Karpas-422 (cell line): ENCODE results near the gene TUBB. TPM values are rescaled to one million over a fixed set of nuclear protein-coding genes. Genes with fewer than 3 reads are reported as not detected.
A peak's percentile ranks its signal among the peaks of the same experiment; 100 is the strongest.

ENCODE experiments used
- DNase-seq: peaks from one replicate; pipeline ENCODE4 v3.0.0-alpha.2; 2015
- H2AFZ ChIP-seq: fragments of 200-600 bp; sonication (generic); 2 replicates; pipeline ENCODE4 v1.6.1; 2014; ENCODE audit warnings: antibody characterized with exemption, low read length, mixed read lengths
- H3K27ac ChIP-seq: fragments of 200-600 bp; sonication (generic); 2 replicates; pipeline ENCODE4 v1.5.1; 2014; ENCODE audit warnings: mild to moderate bottlenecking, low read length, moderate library complexity
- H3K27me3 ChIP-seq: fragments of 200-600 bp; sonication (generic); 2 replicates; pipeline ENCODE4 v1.6.1; 2014; ENCODE audit warnings: low read length, mixed read lengths
- H3K36me3 ChIP-seq: fragments of 200-600 bp; sonication (generic); 2 replicates; pipeline ENCODE4 v1.6.1; 2014; ENCODE audit warnings: low read length, mixed read lengths; ENCODE audit not compliant: insufficient read depth
- H3K4me1 ChIP-seq: fragments of 200-600 bp; sonication (generic); 2 replicates; pipeline ENCODE4 v1.6.1; 2014; ENCODE audit warnings: mild to moderate bottlenecking, low read length, mixed read lengths
- H3K4me2 ChIP-seq: fragments of 200-600 bp; sonication (generic); 2 replicates; pipeline ENCODE4 v1.6.1; 2014; ENCODE audit warnings: low read length, low read depth, mild to moderate bottlenecking; ENCODE audit not compliant: poor library complexity, severe bottlenecking
- H3K4me3 ChIP-seq: fragments of 200-600 bp; sonication (generic); 2 replicates; pipeline ENCODE4 v1.5.1; 2014; ENCODE audit warnings: mild to moderate bottlenecking, antibody characterized with exemption, low read length, mixed read lengths
- H3K79me2 ChIP-seq: fragments of 200-600 bp; sonication (generic); 2 replicates; pipeline ENCODE4 v1.6.1; 2014; ENCODE audit warnings: mild to moderate bottlenecking, low read length, mixed read lengths
- H3K9ac ChIP-seq: fragments of 200-600 bp; sonication (generic); 2 replicates; pipeline ENCODE4 v1.6.0; 2014; ENCODE audit warnings: low read length
- H3K9me2 ChIP-seq: fragments of 200-600 bp; sonication (generic), shearing (Covaris generic); replicated peaks from 2 replicates; pipeline ENCODE4 v1.6.0; 2014; ENCODE audit warnings: mild to moderate bottlenecking, low read length, moderate library complexity; ENCODE audit not compliant: insufficient read depth
- H3K9me3 ChIP-seq: fragments of 300-700, 200-600 bp; sonication (generic); 2 replicates; pipeline ENCODE4 v1.6.1; 2014; ENCODE audit warnings: low read length, mixed read lengths
- H4K20me1 ChIP-seq: fragments of 200-600 bp; sonication (generic); 2 replicates; pipeline ENCODE4 v1.6.1; 2014; ENCODE audit warnings: mild to moderate bottlenecking, antibody characterized with exemption, low read length, low read depth; ENCODE audit not compliant: insufficient read depth
- total RNA-seq: library from RNA; depleted of rRNA; stranded (reverse); fragments of >200 nt; shearing (Covaris generic); gene quantifications from 2 replicates; pipeline ENCODE4 v1.2.3, GENCODE V29; 2014; ENCODE audit warnings: low replicate concordance

The TUBB gene
- total RNA-seq, 1 experiment from 2014 or later: 427 TPM

DNA sequence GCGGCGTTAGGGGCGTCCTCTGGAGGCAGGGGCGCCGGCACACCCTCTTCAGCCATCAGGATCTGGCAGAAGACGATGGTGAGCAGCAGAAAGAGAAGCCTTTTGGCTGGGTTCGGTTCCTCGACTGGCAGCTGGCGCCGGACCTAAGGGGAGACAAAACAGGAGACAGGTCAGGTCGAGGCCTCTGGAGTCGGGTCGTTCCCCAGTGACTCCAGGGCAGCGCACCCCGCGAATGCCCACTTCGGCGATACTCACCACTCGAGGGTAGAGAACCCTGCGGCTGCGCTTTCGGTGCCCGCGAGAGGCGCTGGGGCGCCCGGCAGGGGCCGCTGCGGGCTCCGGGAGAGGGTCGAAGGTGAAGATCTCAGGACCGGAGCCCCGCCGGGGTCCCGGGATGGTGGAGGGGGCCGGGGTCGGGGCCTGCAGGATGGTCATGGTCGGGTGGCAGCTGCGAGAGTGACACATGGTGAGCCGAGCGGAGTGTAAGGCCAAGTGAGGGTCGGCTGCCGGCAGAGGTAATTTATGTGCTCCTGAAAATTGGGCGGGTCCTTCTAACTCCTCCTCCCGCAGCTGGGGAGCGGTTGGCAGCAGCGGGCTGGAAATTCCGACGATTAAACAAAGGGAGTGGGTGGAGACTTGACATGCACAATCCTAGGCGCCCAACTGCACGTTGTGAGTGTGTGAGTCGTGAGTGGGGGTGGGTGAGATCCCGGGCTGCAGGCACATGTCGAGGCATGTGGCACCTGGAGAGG is 24.1 kb downstream of the TUBB start, which contains the start of gene IER3:
Gene IER3 (minus strand): TSS at position 494 of the 752 bp plus-strand sequence. CDS start 29 bp downstream, at position 465.
- H3K36me3 ChIP-seq: peaks cover 12% of the 10 kb centered on the region
- H3K4me3 ChIP-seq: peak within 1 kb of the TSS; percentile 77
- H3K27me3 ChIP-seq: no peaks in the 10 kb centered on the region
- H3K79me2 ChIP-seq: peaks cover 16% of the 10 kb centered on the region
- peak; percentile 78 for DNase-seq
- no peak within 1 kb of the TSS for H3K27ac ChIP-seq
- H2AFZ ChIP-seq: peak within 1 kb of the TSS; percentile 53; the same call in 1 of the 2 replicates
- no peaks in the 10 kb centered on the region for H3K9me3 ChIP-seq
- peak within 1 kb of the TSS; percentile 83 for H3K9ac ChIP-seq
- H3K4me2 ChIP-seq: peak within 1 kb of the TSS; percentile 81
- no peaks in the 10 kb centered on the region for H3K9me2 ChIP-seq
- H4K20me1 ChIP-seq: no peaks in the 10 kb centered on the region
- peaks cover 27% of the 10 kb centered on the region for H3K4me1 ChIP-seq

DNA sequence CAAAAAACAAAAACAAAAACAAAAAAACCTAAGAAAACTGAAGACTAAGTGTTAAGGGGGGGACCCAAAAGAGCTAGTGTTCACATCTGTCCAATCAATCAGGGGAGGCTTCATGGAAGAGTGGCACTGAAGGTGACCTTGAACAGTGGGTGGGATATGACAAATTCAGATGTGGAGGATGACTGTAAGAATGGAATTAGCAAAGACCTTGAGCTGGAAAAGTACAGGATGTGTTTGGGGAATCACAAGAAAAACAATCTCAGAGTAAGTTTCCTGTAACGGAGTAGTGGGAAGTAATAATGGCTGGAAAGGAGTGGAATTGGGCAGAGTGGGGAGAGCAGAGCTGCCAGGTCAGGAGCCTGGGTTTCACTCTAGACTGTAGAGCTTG is 27.1 kb downstream of the TUBB start:
- Histone ChIP-seq H3K27me3 (no peaks in the 10 kb centered on the region), H3K9me3 (no peaks in the 10 kb centered on the region), H3K4me2 (no peak overlapping the region), H3K9ac (no peak overlapping the region), H4K20me1 (no peaks in the 10 kb centered on the region), H3K36me3 (no peaks in the 10 kb centered on the region), H3K9me2 (no peaks in the 10 kb centered on the region), H3K27ac (no peak overlapping the region), H3K4me1 (peaks cover 18% of the 10 kb centered on the region), H3K79me2 (no peaks in the 10 kb centered on the region), H2AFZ (no peak overlapping the region), H3K4me3 (no peak overlapping the region)
- peak; percentile 32 for DNase-seq

- H3K79me2 ChIP-seq: no peaks in the 10 kb centered on the region
- no peak overlapping the region for H2AFZ ChIP-seq
- H3K9ac ChIP-seq: no peak overlapping the region
- no peaks in the 10 kb centered on the region for H4K20me1 ChIP-seq
- H3K27me3 ChIP-seq: no peaks in the 10 kb centered on the region
- no peaks in the 10 kb centered on the region for H3K36me3 ChIP-seq
- H3K4me1 ChIP-seq: peaks cover 15% of the 10 kb centered on the region
- no peak overlapping the region for H3K4me3 ChIP-seq
- H3K4me2 ChIP-seq: no peak overlapping the region
- H3K9me3 ChIP-seq: no peaks in the 10 kb centered on the region
- no peaks in the 10 kb centered on the region for H3K9me2 ChIP-seq
- peak; percentile 38 for DNase-seq
- no peak overlapping the region for H3K27ac ChIP-seq
Observed at GRCh38 chr6:30747902-30748769, 28.0 kb downstream of the TUBB start.

- peak; percentile 9 for DNase-seq
- no peak overlapping the region for H2AFZ ChIP-seq
- H3K4me1 ChIP-seq: peaks cover 6% of the 10 kb centered on the region
- H3K9ac ChIP-seq: no peak overlapping the region
- H3K36me3 ChIP-seq: no peaks in the 10 kb centered on the region
- H3K4me2 ChIP-seq: no peak overlapping the region
- no peaks in the 10 kb centered on the region for H3K79me2 ChIP-seq
- H3K4me3 ChIP-seq: no peak overlapping the region
- no peaks in the 10 kb centered on the region for H4K20me1 ChIP-seq
- H3K9me2 ChIP-seq: no peaks in the 10 kb centered on the region
- no peaks in the 10 kb centered on the region for H3K9me3 ChIP-seq
- H3K27me3 ChIP-seq: no peaks in the 10 kb centered on the region
- no peak overlapping the region for H3K27ac ChIP-seq
Observed at GRCh38 chr6:30748851-30749540, 28.8 kb downstream of the TUBB start.

GRCh38 chr6:30749554-30750378 is 29.6 kb downstream of the TUBB start:
- H2AFZ ChIP-seq: no peak overlapping the region
- DNase-seq: peak; percentile 2
- H4K20me1 ChIP-seq: no peaks in the 10 kb centered on the region
- no peaks in the 10 kb centered on the region for H3K27me3 ChIP-seq
- no peaks in the 10 kb centered on the region for H3K4me1 ChIP-seq
- no peak overlapping the region for H3K9ac ChIP-seq
- no peak overlapping the region for H3K27ac ChIP-seq
- H3K4me3 ChIP-seq: no peak overlapping the region
- H3K36me3 ChIP-seq: no peaks in the 10 kb centered on the region
- no peak overlapping the region for H3K4me2 ChIP-seq
- H3K9me3 ChIP-seq: no peaks in the 10 kb centered on the region
- H3K9me2 ChIP-seq: no peaks in the 10 kb centered on the region
- H3K79me2 ChIP-seq: no peaks in the 10 kb centered on the region

GRCh38 chr6:30750379-30750668 is 30.2 kb downstream of the TUBB start:
- Histone ChIP-seq H3K4me2 (no peak overlapping the region), H3K4me1 (no peaks in the 10 kb centered on the region), H3K9me2 (no peaks in the 10 kb centered on the region), H4K20me1 (no peaks in the 10 kb centered on the region), H3K9me3 (no peaks in the 10 kb centered on the region), H3K36me3 (no peaks in the 10 kb centered on the region), H3K27me3 (no peaks in the 10 kb centered on the region), H3K4me3 (no peak overlapping the region), H2AFZ (no peak overlapping the region), H3K27ac (no peak overlapping the region), H3K9ac (no peak overlapping the region), H3K79me2 (no peaks in the 10 kb centered on the region)
- no peak for DNase-seq

GRCh38 chr6:30752157-30752927 is 32.2 kb downstream of the TUBB start:
- Histone ChIP-seq H3K9ac (no peak overlapping the region), H3K27ac (no peak overlapping the region), H3K27me3 (no peaks in the 10 kb centered on the region), H3K4me2 (no peak overlapping the region), H3K9me2 (no peaks in the 10 kb centered on the region), H2AFZ (no peak overlapping the region), H3K36me3 (no peaks in the 10 kb centered on the region), H3K4me3 (no peak overlapping the region), H4K20me1 (no peaks in the 10 kb centered on the region), H3K79me2 (no peaks in the 10 kb centered on the region), H3K9me3 (no peaks in the 10 kb centered on the region), H3K4me1 (no peaks in the 10 kb centered on the region)
- DNase-seq: peak; percentile 32
